CD4-positive, alpha-beta T cell (primary cell): ENCODE data around the gene VEGFC. TPM values are rescaled to one million over a fixed set of nuclear protein-coding genes. Genes with fewer than 3 reads are reported as not detected.

ENCODE experiments used
- ATAC-seq: fragments of 200-7000 bp; cut with Tn5 transposase; one replicate; pipeline ENCODE4 v1.10.0; 2022; ENCODE audit warnings: mild to moderate bottlenecking; ENCODE audit not compliant: poor library complexity
- CTCF ChIA-PET: fragments of 350-600 bp; sonication (Branson Sonifier 250); formaldehyde crosslinking; loops from one replicate; lab custom pipeline; 2021; ENCODE audit warnings: antibody characterized with exemption, inconsistent platforms; lab: Charles Lee
- POLR2A ChIA-PET: fragments of 350-600 bp; sonication (Branson Sonifier 250); formaldehyde crosslinking; loops from one replicate; lab custom pipeline; 2021; ENCODE audit warnings: antibody characterized with exemption, inconsistent platforms; lab: Charles Lee
- DNase-seq, 14 experiments: peaks; one replicate each; pipeline ENCODE4 v3.0.0-alpha.2; 2013 to 2020; ENCODE audit warnings: mixed read lengths in 2 of 14
- H3K27ac ChIP-seq, 2 donors: one replicate each; pipeline versions ENCODE4 v1.5.1 to v1.7.0; 2013; ENCODE audit warnings: low read length in 2 of 2, low read depth in 1 of 2, mild to moderate bottlenecking in 1 of 2
- H3K27me3 ChIP-seq, 2 experiments: 1 replicate in 1 of 2; 2 replicates in 1 of 2; pipeline versions ENCODE4 v1.6.1 to v1.7.0; 2013; ENCODE audit warnings: low read length in 2 of 2, control low read depth in 1 of 2, mild to moderate bottlenecking in 1 of 2, moderate library complexity in 1 of 2; ENCODE audit not compliant: insufficient read depth in 2 of 2, control insufficient read depth in 1 of 2
- H3K36me3 ChIP-seq: one replicate; pipeline ENCODE4 v1.6.1; 2013; ENCODE audit warnings: low read length, control low read depth; ENCODE audit not compliant: insufficient read depth
- H3K4me1 ChIP-seq: one replicate; pipeline ENCODE4 v1.6.1; 2013; ENCODE audit warnings: low read length, control low read depth; ENCODE audit not compliant: insufficient read depth
- H3K4me3 ChIP-seq: one replicate; pipeline ENCODE4 v1.5.1; 2013; ENCODE audit warnings: mild to moderate bottlenecking, low read length, moderate library complexity
- H3K9me3 ChIP-seq, 2 experiments: 1 replicate in 1 of 2; 2 replicates in 1 of 2; pipeline versions ENCODE4 v1.6.1 to v1.7.0; 2013; ENCODE audit warnings: low read length in 2 of 2, mild to moderate bottlenecking in 2 of 2, control low read depth in 1 of 2, moderate library complexity in 1 of 2; ENCODE audit not compliant: control insufficient read depth in 1 of 2, insufficient read depth in 1 of 2
- H3K27ac Mint-ChIP-seq: one replicate; pipeline ENCODE4 v1.8.0; 2020; ENCODE audit warnings: mixed read lengths
- H3K27me3 Mint-ChIP-seq: one replicate; pipeline ENCODE4 v1.8.0; 2021; ENCODE audit warnings: mixed read lengths
- H3K36me3 Mint-ChIP-seq: one replicate; pipeline ENCODE4 v1.8.0; 2021; ENCODE audit warnings: low read depth, mixed read lengths
- H3K4me1 Mint-ChIP-seq: one replicate; pipeline ENCODE4 v1.8.0; 2021; ENCODE audit warnings: low read depth, mixed read lengths
- H3K4me3 Mint-ChIP-seq: one replicate; pipeline ENCODE4 v1.8.0; 2020; ENCODE audit warnings: mild to moderate bottlenecking, mixed read lengths
- H3K9me3 Mint-ChIP-seq: one replicate; pipeline ENCODE4 v1.8.0; 2020; ENCODE audit warnings: mixed read lengths
- intact Hi-C, 2 experiments: fragments of 100-400 bp; cut with DNase I in 1 of 2; cut with micrococcal nuclease in 1 of 2; formaldehyde crosslinking; loops; one replicate each; pipeline versions ENCODE4 v1.15.1 to v1.9.0; 2023 to 2025; cut with DNase I, micrococcal nuclease
- total RNA-seq, 174 experiments: library from RNA in 2 of 174; stranded (reverse) in 2 of 174; gene quantifications; one replicate each; pipeline ENCODE4 v1.2.3 and lab custom pipeline; 2021 to 2026
- TF ChIP-seq, protein P1 (sequence below): fragments of 200-600 bp; IDR thresholded peaks from one replicate; pipeline ENCODE4 v1.8.0; 2022; ENCODE audit warnings: antibody characterized with exemption, mild to moderate bottlenecking

VEGFC gene
- total RNA-seq, 2 experiments from 2014 or later = not detected

DNA sequence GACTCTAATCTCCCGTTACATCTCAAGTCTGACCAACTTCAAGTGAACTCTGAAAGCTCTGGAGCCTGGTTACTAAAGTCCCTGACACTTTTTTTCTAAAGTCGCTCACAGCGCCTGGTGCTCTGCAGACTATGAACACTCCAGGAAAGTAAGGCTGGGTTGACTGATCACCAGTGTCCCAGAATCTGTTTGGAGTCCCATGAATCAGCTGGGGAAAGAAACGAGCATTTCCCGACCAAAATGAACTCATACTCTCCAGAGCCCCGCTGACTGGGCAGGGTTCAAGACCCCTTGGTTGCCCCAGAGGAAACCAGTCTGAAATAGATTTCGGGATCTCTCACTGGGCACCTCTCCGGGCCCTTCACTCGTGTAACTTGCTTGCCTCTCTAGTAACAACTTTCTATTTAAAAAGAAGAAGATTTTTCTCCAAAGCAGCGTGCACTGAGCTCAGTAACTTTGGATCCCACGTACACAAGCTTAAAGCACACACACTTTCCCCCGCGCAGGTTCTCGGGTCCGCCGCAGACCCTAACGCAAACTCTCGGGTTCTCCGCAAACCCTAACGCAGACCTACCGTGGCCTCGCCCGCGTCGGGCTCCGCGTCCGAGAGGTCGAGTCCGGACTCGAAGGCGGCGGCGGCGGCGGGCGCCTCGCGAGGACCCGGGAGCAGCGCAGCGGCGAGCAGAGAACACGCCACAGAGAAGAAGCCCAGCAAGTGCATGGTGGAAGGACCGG is 964 bp downstream of the VEGFC start:
- TF ChIP-seq, protein P1, sequence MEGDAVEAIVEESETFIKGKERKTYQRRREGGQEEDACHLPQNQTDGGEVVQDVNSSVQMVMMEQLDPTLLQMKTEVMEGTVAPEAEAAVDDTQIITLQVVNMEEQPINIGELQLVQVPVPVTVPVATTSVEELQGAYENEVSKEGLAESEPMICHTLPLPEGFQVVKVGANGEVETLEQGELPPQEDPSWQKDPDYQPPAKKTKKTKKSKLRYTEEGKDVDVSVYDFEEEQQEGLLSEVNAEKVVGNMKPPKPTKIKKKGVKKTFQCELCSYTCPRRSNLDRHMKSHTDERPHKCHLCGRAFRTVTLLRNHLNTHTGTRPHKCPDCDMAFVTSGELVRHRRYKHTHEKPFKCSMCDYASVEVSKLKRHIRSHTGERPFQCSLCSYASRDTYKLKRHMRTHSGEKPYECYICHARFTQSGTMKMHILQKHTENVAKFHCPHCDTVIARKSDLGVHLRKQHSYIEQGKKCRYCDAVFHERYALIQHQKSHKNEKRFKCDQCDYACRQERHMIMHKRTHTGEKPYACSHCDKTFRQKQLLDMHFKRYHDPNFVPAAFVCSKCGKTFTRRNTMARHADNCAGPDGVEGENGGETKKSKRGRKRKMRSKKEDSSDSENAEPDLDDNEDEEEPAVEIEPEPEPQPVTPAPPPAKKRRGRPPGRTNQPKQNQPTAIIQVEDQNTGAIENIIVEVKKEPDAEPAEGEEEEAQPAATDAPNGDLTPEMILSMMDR = no peak
- H3K27ac ChIP-seq = no peak overlapping the region
- POLR2A ChIA-PET = no interaction called here
- Mint-ChIP-seq H3K27me3 (peaks cover 70% of the 10 kb centered on the region), H3K4me1 (peaks cover 23% of the 10 kb centered on the region), H3K36me3 (no peaks in the 10 kb centered on the region), H3K27ac (no peak overlapping the region), H3K9me3 (no peaks in the 10 kb centered on the region), H3K4me3 (no peak overlapping the region)
- intact Hi-C loops = no loop called here
- peaks cover 2% of the 10 kb centered on the region for H3K4me1 ChIP-seq
- H3K27me3 ChIP-seq = peaks cover 18 to 37% of the 10 kb centered on the region in 2 experiments
- ATAC-seq (no peak), DNase-seq (no peak)
- CTCF ChIA-PET = no interaction called here
- no peaks in the 10 kb centered on the region for H3K36me3 ChIP-seq
- H3K9me3 ChIP-seq = no peaks in the 10 kb centered on the region
- H3K4me3 ChIP-seq = no peak overlapping the region

DNA sequence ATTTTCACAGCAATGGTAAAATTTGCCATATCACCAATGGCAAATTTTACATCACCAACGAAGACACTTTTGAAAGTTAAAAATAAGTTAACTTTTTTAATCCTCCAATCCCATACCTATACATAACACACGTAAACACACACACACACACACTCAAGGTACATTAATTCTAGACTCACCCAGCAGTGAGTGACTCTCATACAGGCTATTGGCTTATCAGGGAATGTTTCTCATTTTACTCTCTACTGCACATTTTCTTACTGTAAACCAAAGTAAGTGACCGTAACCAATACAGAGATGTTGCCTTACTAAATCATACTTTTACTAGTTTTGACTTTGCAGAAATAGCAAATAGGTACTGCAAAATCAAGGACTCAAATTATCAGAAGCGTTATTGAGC is 2.3 kb downstream of the VEGFC start:
- CTCF ChIA-PET = no interaction called here
- intact Hi-C loops = no loop called here
- Histone ChIP-seq H3K9me3 (no peaks in the 10 kb centered on the region), H3K4me3 (no peak overlapping the region), H3K27me3 (peaks cover 18 to 37% of the 10 kb centered on the region in 2 experiments), H3K27ac (no peak overlapping the region), H3K4me1 (peaks cover 2% of the 10 kb centered on the region), H3K36me3 (no peaks in the 10 kb centered on the region)
- Mint-ChIP-seq H3K36me3 (no peaks in the 10 kb centered on the region), H3K9me3 (no peaks in the 10 kb centered on the region), H3K4me1 (peaks cover 23% of the 10 kb centered on the region), H3K4me3 (no peak overlapping the region), H3K27ac (no peak overlapping the region), H3K27me3 (peaks cover 60% of the 10 kb centered on the region)
- ATAC-seq (no peak), DNase-seq (no peak)
- POLR2A ChIA-PET = no interaction called here
- TF ChIP-seq, protein P1 = no peak

DNA sequence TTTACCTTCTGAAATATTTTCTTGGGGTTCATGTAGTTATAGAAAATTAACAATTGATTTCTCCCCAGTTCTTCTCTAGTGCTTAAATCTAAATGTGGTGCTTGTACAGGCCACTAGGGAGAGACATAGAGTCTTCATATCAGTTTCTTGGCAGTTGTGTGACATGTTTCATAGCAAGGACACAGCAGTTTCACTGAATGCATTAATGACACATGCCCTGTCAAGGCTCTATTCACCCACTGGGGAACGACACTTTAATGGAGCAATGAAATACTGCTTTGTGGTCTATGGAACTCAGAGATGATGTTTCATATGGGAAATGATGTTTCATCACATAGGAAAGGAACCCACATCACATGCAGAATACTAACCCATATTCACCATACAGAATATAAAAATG is 2.8 kb downstream of the VEGFC start:
- no peak overlapping the region for H3K4me3 ChIP-seq
- Mint-ChIP-seq H3K27ac (no peak overlapping the region), H3K36me3 (no peaks in the 10 kb centered on the region), H3K9me3 (no peaks in the 10 kb centered on the region), H3K27me3 (peaks cover 56% of the 10 kb centered on the region), H3K4me1 (peaks cover 23% of the 10 kb centered on the region), H3K4me3 (no peak overlapping the region)
- peaks cover 2% of the 10 kb centered on the region for H3K4me1 ChIP-seq
- TF ChIP-seq, protein P1 = no peak
- DNase-seq = no peak
- no peaks in the 10 kb centered on the region for H3K9me3 ChIP-seq
- POLR2A ChIA-PET = no interaction called here
- intact Hi-C loops = no loop called here
- no peaks in the 10 kb centered on the region for H3K36me3 ChIP-seq
- no peak for ATAC-seq
- H3K27ac ChIP-seq = no peak overlapping the region
- H3K27me3 ChIP-seq = peaks cover 18 to 37% of the 10 kb centered on the region in 2 experiments
- CTCF ChIA-PET = no interaction called here
